H9 (cell line): ENCODE data around the gene APBB2. TPM values are rescaled to one million over a fixed set of nuclear protein-coding genes. Genes with fewer than 3 reads are reported as not detected.

Experiments
- DNase-seq: peaks from one replicate; pipeline ENCODE4 v3.0.0-alpha.2; 2017
- H2AFZ ChIP-seq: one replicate; pipeline ENCODE4 v1.6.1; 2013; ENCODE audit warnings: mild to moderate bottlenecking, low read length, control low read depth, moderate library complexity
- H2AK5ac ChIP-seq: 2 replicates; pipeline ENCODE4 v1.6.1; 2013; ENCODE audit warnings: low read length, control low read depth, mixed read lengths; ENCODE audit not compliant: insufficient read length
- H2BK120ac ChIP-seq: one replicate; pipeline ENCODE4 v1.6.1; 2013; ENCODE audit warnings: low read depth, mild to moderate bottlenecking, low read length, control low read depth, inconsistent platforms; ENCODE audit not compliant: poor library complexity, severe bottlenecking
- H2BK12ac ChIP-seq: 2 replicates; pipeline ENCODE4 v1.6.1; 2013; ENCODE audit warnings: low read length, control low read depth, mixed read lengths, low read depth; ENCODE audit not compliant: insufficient read length
- H2BK15ac ChIP-seq: 2 replicates; pipeline ENCODE4 v1.6.1; 2013; ENCODE audit warnings: low read depth, low read length, control low read depth
- H2BK20ac ChIP-seq: one replicate; pipeline ENCODE4 v1.6.1; 2013; ENCODE audit warnings: low read depth, mild to moderate bottlenecking, low read length, control low read depth, inconsistent platforms; ENCODE audit not compliant: poor library complexity, severe bottlenecking
- H2BK5ac ChIP-seq: 2 replicates; pipeline ENCODE4 v1.6.1; 2013; ENCODE audit warnings: low read length, control low read depth, mixed read lengths; ENCODE audit not compliant: insufficient read length
- H3K14ac ChIP-seq: 2 replicates; pipeline ENCODE4 v1.6.1; 2013; ENCODE audit warnings: low read length, control low read depth; ENCODE audit not compliant: insufficient read depth
- H3K18ac ChIP-seq: 2 replicates; pipeline ENCODE4 v1.6.1; 2013; ENCODE audit warnings: low read depth, mild to moderate bottlenecking, mixed read lengths, low read length, control low read depth; ENCODE audit not compliant: insufficient read length
- H3K23ac ChIP-seq: 2 replicates; pipeline ENCODE4 v1.6.1; 2013; ENCODE audit warnings: low read length, control low read depth, mixed read lengths, low read depth; ENCODE audit not compliant: insufficient read length
- H3K23me2 ChIP-seq: 2 replicates; pipeline ENCODE4 v1.6.1; 2013; ENCODE audit warnings: low read depth, mild to moderate bottlenecking, mixed read lengths, low read length, control low read depth; ENCODE audit not compliant: insufficient read length, poor library complexity, severe bottlenecking
- H3K27ac ChIP-seq: 2 replicates; pipeline ENCODE4 v1.5.1; 2013; ENCODE audit warnings: low read length, control low read depth, mixed read lengths, low read depth; ENCODE audit not compliant: insufficient read length
- H3K27me3 ChIP-seq: 2 replicates; pipeline ENCODE4 v1.6.1; 2013; ENCODE audit warnings: low read length, control low read depth, inconsistent platforms; ENCODE audit not compliant: insufficient read depth
- H3K4ac ChIP-seq: 2 replicates; pipeline ENCODE4 v1.6.1; 2013; ENCODE audit warnings: low read depth, mild to moderate bottlenecking, control low read depth, inconsistent platforms, low read length, moderate library complexity
- H3K4me1 ChIP-seq: 2 replicates; pipeline ENCODE4 v1.6.1; 2013; ENCODE audit warnings: low read length, control low read depth, inconsistent platforms; ENCODE audit not compliant: insufficient read depth
- H3K4me2 ChIP-seq: 2 replicates; pipeline ENCODE4 v1.6.1; 2013; ENCODE audit warnings: low read length, control low read depth, mixed read lengths; ENCODE audit not compliant: insufficient read length, insufficient read depth
- H3K56ac ChIP-seq: 2 replicates; pipeline ENCODE4 v1.6.1; 2013; ENCODE audit warnings: low read depth, mild to moderate bottlenecking, mixed read lengths, low read length, control low read depth; ENCODE audit not compliant: insufficient read length
- H3K79me1 ChIP-seq: 2 replicates; pipeline ENCODE4 v1.6.1; 2013; ENCODE audit warnings: low read depth, mild to moderate bottlenecking, moderate library complexity, low read length, control low read depth, inconsistent platforms; ENCODE audit not compliant: insufficient read depth, poor library complexity, severe bottlenecking
- H3K79me2 ChIP-seq: 2 replicates; pipeline ENCODE4 v1.6.1; 2013; ENCODE audit warnings: low read length, control low read depth, inconsistent platforms; ENCODE audit not compliant: insufficient read depth
- H3K9ac ChIP-seq: 2 replicates; pipeline ENCODE4 v1.6.1; 2013; ENCODE audit warnings: low read length, control low read depth, mixed read lengths; ENCODE audit not compliant: insufficient read length; ENCODE audit errors: extremely low read depth
- H3K9me3 ChIP-seq: one replicate; pipeline ENCODE4 v1.6.1; 2013; ENCODE audit warnings: low read depth, low read length, inconsistent platforms; ENCODE audit not compliant: control insufficient read depth
- H3T11ph ChIP-seq: one replicate; pipeline ENCODE4 v1.6.1; 2013; ENCODE audit warnings: mild to moderate bottlenecking, low read length, control low read depth, inconsistent platforms
- H4K20me1 ChIP-seq: one replicate; pipeline ENCODE4 v1.6.1; 2013; ENCODE audit not compliant: control insufficient read depth, insufficient read length, insufficient read depth
- H4K5ac ChIP-seq: 2 replicates; pipeline ENCODE4 v1.6.1; 2013; ENCODE audit warnings: low read depth, mild to moderate bottlenecking, mixed read lengths, low read length, control low read depth; ENCODE audit not compliant: insufficient read length
- H4K8ac ChIP-seq: replicated peaks from 2 replicates; pipeline ENCODE4 v1.6.1; 2013; ENCODE audit warnings: low read length, control low read depth, mixed read lengths, low read depth; ENCODE audit not compliant: insufficient read length
- H4K91ac ChIP-seq: 2 replicates; pipeline ENCODE4 v1.6.1; 2013; ENCODE audit warnings: low read depth, mild to moderate bottlenecking, moderate library complexity, mixed read lengths, low read length, control low read depth; ENCODE audit not compliant: insufficient read length
- H3K27ac Mint-ChIP-seq, 3 experiments: 2 replicates in 2 of 3; 3 replicates in 1 of 3; pipeline ENCODE4 v1.8.0; 2020 to 2021; ENCODE audit warnings: mixed read lengths in 3 of 3, mild to moderate bottlenecking in 1 of 3, moderate library complexity in 1 of 3
- H3K27me3 Mint-ChIP-seq: 2 replicates; pipeline ENCODE4 v1.8.0; 2021; ENCODE audit warnings: low read depth, mild to moderate bottlenecking, moderate library complexity, mixed read lengths
- H3K36me3 Mint-ChIP-seq, 3 experiments: 2 replicates in 2 of 3; 3 replicates in 1 of 3; pipeline ENCODE4 v1.8.0; 2020 to 2021; ENCODE audit warnings: low read depth in 3 of 3, mixed read lengths in 3 of 3; ENCODE audit not compliant: insufficient read depth in 1 of 3
- H3K4me1 Mint-ChIP-seq, 2 experiments: 2 replicates each; pipeline ENCODE4 v1.8.0; 2020; ENCODE audit warnings: mixed read lengths in 2 of 2
- H3K4me3 Mint-ChIP-seq, 2 experiments: 2 replicates in 1 of 2; 3 replicates in 1 of 2; pipeline ENCODE4 v1.8.0; 2020 to 2021; ENCODE audit warnings: mild to moderate bottlenecking in 2 of 2, mixed read lengths in 2 of 2, moderate library complexity in 1 of 2
- H3K9me3 Mint-ChIP-seq, 2 experiments: 2 replicates in 1 of 2; 3 replicates in 1 of 2; pipeline ENCODE4 v1.8.0; 2020; ENCODE audit warnings: mild to moderate bottlenecking in 2 of 2, mixed read lengths in 2 of 2, moderate library complexity in 1 of 2
- WGBS: extraction: QIAGEN DNeasy Blood & Tissue Kit; methylation state at CpG from one replicate; pipeline ENCODE4 v1.1.7; 2013; ENCODE audit warnings: missing lambda C conversion rate, low lambda C conversion rate, mixed read lengths; ENCODE audit not compliant: insufficient read length; ENCODE audit errors: extremely low coverage; 5-methylcytosine and 5-hydroxymethylcytosine counted together
- total RNA-seq: library from RNA; stranded (reverse); gene quantifications from 2 replicates; pipeline ENCODE4 v1.2.1, GENCODE V29; 2021
- TF ChIP-seq, protein P1 (sequence below): fragments of 200-600 bp; sonication (generic); conservative IDR thresholded peaks from 3 replicates; pipeline ENCODE4 v1.8.0; 2021; ENCODE audit warnings: antibody characterized with exemption, mild to moderate bottlenecking

The APBB2 gene
- total RNA-seq, 1 experiment from 2014 or later = 39.6 TPM

DNA sequence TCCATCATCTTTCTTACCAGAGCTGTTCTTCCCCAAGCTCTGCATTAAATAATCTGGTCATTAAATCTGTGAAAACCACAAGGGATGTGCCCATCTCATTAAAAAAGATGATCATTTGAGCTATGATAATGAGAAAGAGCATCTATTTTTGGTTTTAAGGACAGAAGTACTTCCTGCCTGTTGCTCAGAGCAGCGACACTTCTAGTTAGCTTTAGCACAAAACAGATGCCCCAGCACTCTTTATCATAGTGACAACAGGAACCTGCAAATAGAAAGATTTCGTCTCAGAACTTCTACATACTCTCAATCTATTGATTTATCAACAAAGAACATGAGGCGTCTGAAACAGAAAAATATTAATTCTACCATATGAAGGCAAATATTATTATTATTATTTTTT, 140.1 kb downstream of the APBB2 start:
- Histone ChIP-seq H4K8ac (no peak overlapping the region), H2BK20ac (no peak overlapping the region), H3K23me2 (no peaks in the 10 kb centered on the region), H4K91ac (no peak overlapping the region), H3K9ac (no peak overlapping the region), H3T11ph (no peak overlapping the region), H3K27me3 (no peaks in the 10 kb centered on the region), H2BK15ac (no peak overlapping the region), H3K79me1 (no peaks in the 10 kb centered on the region), H3K9me3 (no peaks in the 10 kb centered on the region), H4K5ac (no peak overlapping the region), H3K4me2 (no peak overlapping the region), H3K23ac (no peak overlapping the region), H3K79me2 (no peaks in the 10 kb centered on the region), H2AFZ (no peak overlapping the region), H3K18ac (no peak overlapping the region), H2BK12ac (no peak overlapping the region), H3K4ac (no peak overlapping the region), H2AK5ac (no peak overlapping the region), H3K56ac (no peak overlapping the region), H2BK120ac (no peak overlapping the region), H3K4me1 (peaks cover 8% of the 10 kb centered on the region; the same call in 1 of the 2 replicates), H4K20me1 (no peaks in the 10 kb centered on the region), H3K27ac (no peak overlapping the region), H3K14ac (no peak overlapping the region), H2BK5ac (no peak overlapping the region)
- DNase-seq = no peak
- no peaks in the 10 kb centered on the region for H3K9me3 Mint-ChIP-seq
- WGBS = no CpG with 5 or more reads among the region's 3 CpGs
- H3K36me3 Mint-ChIP-seq = no peaks in the 10 kb centered on the region
- peaks cover 29 to 36% of the 10 kb centered on the region in 2 experiments for H3K4me1 Mint-ChIP-seq
- H3K4me3 Mint-ChIP-seq = no peak overlapping the region
- TF ChIP-seq, protein P1, sequence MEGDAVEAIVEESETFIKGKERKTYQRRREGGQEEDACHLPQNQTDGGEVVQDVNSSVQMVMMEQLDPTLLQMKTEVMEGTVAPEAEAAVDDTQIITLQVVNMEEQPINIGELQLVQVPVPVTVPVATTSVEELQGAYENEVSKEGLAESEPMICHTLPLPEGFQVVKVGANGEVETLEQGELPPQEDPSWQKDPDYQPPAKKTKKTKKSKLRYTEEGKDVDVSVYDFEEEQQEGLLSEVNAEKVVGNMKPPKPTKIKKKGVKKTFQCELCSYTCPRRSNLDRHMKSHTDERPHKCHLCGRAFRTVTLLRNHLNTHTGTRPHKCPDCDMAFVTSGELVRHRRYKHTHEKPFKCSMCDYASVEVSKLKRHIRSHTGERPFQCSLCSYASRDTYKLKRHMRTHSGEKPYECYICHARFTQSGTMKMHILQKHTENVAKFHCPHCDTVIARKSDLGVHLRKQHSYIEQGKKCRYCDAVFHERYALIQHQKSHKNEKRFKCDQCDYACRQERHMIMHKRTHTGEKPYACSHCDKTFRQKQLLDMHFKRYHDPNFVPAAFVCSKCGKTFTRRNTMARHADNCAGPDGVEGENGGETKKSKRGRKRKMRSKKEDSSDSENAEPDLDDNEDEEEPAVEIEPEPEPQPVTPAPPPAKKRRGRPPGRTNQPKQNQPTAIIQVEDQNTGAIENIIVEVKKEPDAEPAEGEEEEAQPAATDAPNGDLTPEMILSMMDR = no peak
- H3K27ac Mint-ChIP-seq = no peak overlapping the region
- no peaks in the 10 kb centered on the region for H3K27me3 Mint-ChIP-seq
